Dermis lymphatic vessel endothelial cell (primary cell): ENCODE data around the gene TNNC1. TPM values are rescaled to one million over a fixed set of nuclear protein-coding genes. Genes with fewer than 3 reads are reported as not detected.

Experiments used
- total RNA-seq: library from RNA; depleted of rRNA; stranded (reverse); fragments of >200 nt; gene quantifications from 2 replicates; pipeline ENCODE4 v1.2.1, GENCODE V29; 2014

Gene TNNC1
- total RNA-seq, result not detected in 2 replicates

GRCh38 chr3:52453496-52454249, at the start of gene TNNC1:
TNNC1 (minus strand) TSS chr3:52454041; CDS start chr3:52454015, 26 bp downstream.

GRCh38 chr3:52494886-52495495, 41.1 kb upstream of the TNNC1 start, which contains the start of gene STAB1:
STAB1 (plus strand) TSS chr3:52495338; CDS start chr3:52495414, 76 bp downstream.

GRCh38 chr3:52455283-52456168, 1.7 kb upstream of the TNNC1 start, which contains the start of gene NISCH:
NISCH (plus strand) TSS chr3:52455604; CDS start chr3:52455642, 38 bp downstream.

GRCh38 chr3:52444860-52445793, 8.7 kb downstream of the TNNC1 start, which contains the start of gene SEMA3G:
SEMA3G (minus strand) TSS chr3:52445103; CDS start chr3:52445027, 76 bp downstream.

Other genes with a start within 250 kb of the TNNC1 start
- not detected in 2 replicates for gene TLR9, start 228.4 kb downstream of the TNNC1 start, total RNA-seq
- 93.5 and 125 TPM in 2 replicates for gene TWF2, start 214.9 kb downstream of the TNNC1 start, total RNA-seq
- gene PPM1M, start 208.3 kb downstream of the TNNC1 start, total RNA-seq, result 13.0 and 16.6 TPM in 2 replicates
- 77.4 and 96.0 TPM in 2 replicates for gene WDR82, start 175.4 kb downstream of the TNNC1 start, total RNA-seq
- gene GLYCTK, start 166.2 kb downstream of the TNNC1 start, total RNA-seq, result 24.4 and 29.6 TPM in 2 replicates
- 2.1 and 2.2 TPM in 2 replicates for gene DNAH1, start 137.7 kb downstream of the TNNC1 start, total RNA-seq
- gene BAP1, start 44.0 kb downstream of the TNNC1 start, total RNA-seq, result 68.8 and 69.4 TPM in 2 replicates
- gene PHF7, start 43.4 kb downstream of the TNNC1 start, total RNA-seq, result 4.7 and 5.0 TPM in 2 replicates
- gene SEMA3G, start 8.9 kb downstream of the TNNC1 start, total RNA-seq, result 34.9 and 59.4 TPM in 2 replicates
- 31.1 and 44.2 TPM in 2 replicates for gene NISCH, start 1.6 kb upstream of the TNNC1 start, total RNA-seq
- 199 and 423 TPM in 2 replicates for gene STAB1, start 41.3 kb upstream of the TNNC1 start, total RNA-seq
- gene NT5DC2, start 79.8 kb upstream of the TNNC1 start, total RNA-seq, result 22.2 and 22.3 TPM in 2 replicates
- 4.6 and 8.7 TPM in 2 replicates for gene UQCC5, start 82.6 kb upstream of the TNNC1 start, total RNA-seq
- 47.9 and 65.7 TPM in 2 replicates for gene PBRM1, start 231.9 kb upstream of the TNNC1 start, total RNA-seq
- 56.9 and 92.1 TPM in 2 replicates for gene GNL3, start 232.0 kb upstream of the TNNC1 start, total RNA-seq